Heart left ventricle (tissue), 13 donors: ENCODE data around the gene CAVIN3.

Experiments used
- CTCF ChIP-seq, 12 donors: fragments of 200-600 bp; sonication (generic) in 4 of 12; IDR thresholded peaks; one replicate each; pipeline versions ENCODE4 v1.5.0 to v1.8.0; 2018 to 2022; ENCODE audit warnings: antibody characterized with exemption in 12 of 12, mild to moderate bottlenecking in 5 of 12
- POLR2A ChIP-seq, 2 donors: fragments of 450-650 bp; IDR thresholded peaks; one replicate each; pipeline ENCODE4 v1.6.1; 2017; ENCODE audit warnings: antibody characterized with exemption in 2 of 2, mild to moderate bottlenecking in 2 of 2, moderate library complexity in 2 of 2
- donor health status: ischemic (EF 13 %, LVEDD 7.1; RV severe dilation, severe dysfunction).
- donor health status: DM: no; HTN: yes; CAD: no.
- donor health status: DM: no; HTN: no; CAD: no.
- donor health status: ischemic (EF 25% LVEDD 6.9; RV normal size, moderate dysfunction).
- donor health status: ischemic (EF 25% LVEDD 5.7; RV mildly dilated, moderate dysfunction).
- donor health status: ischemic (EF 35%, LVEDD 5.7; RV mildly dilated, moderate dysfunction).
- donor health status: nonischemic (EF 11% LVEDD 7.7; RV severe dilation, severe dysfunction).
- donor health status: DM: yes; HTN: yes; CAD: no.
- donor health status: PGD.
- donor health status: ischemic (EF 29% LVEDD 5.4; RV normal size, mild dysfunction).
- donor health status: nonischemic (EF 23%, LVEDD 6.1; RV moderate dilation, normal function).

GRCh38 chr11:6333095-6333494, 12.8 kb upstream of the CAVIN3 start:
- no peak for TF ChIP-seq POLR2A (IDR thresholded peaks at IDR 0.05)
- TF ChIP-seq CTCF (IDR thresholded peaks at IDR 0.05), result no peak
